Activated T-cell treated with anti-CD3 and anti-CD28 coated beads for 1 hour (primary cell): ENCODE data around the gene SPAG7.

ENCODE experiments used
- DNase-seq: peaks from one replicate; pipeline ENCODE4 v3.0.0-alpha.2; 2020; ENCODE audit warnings: low read depth

The SPAG7 gene

GRCh38 chr17:4950075-4950745 lies 17.4 kb downstream of the SPAG7 start:
- DNase-seq: peak; percentile 52

GRCh38 chr17:4949321-4950074 lies 18.1 kb downstream of the SPAG7 start:
- DNase-seq: peak; percentile 61

GRCh38 chr17:4948931-4949320 lies 18.7 kb downstream of the SPAG7 start:
- DNase-seq: peak; percentile 47

GRCh38 chr17:4948166-4948930 lies 19.3 kb downstream of the SPAG7 start, which contains the start of gene PFN1:
PFN1 (minus strand) TSS chr17:4948530; CDS start chr17:4948394, 136 bp downstream.
- peak; percentile 87 for DNase-seq

- DNase-seq: peak; percentile 60
These were observed 20.0 kb downstream of the SPAG7 start for GRCh38 chr17:4947411-4948165.

GRCh38 chr17:4947010-4947410 lies 20.6 kb downstream of the SPAG7 start:
- no peak for DNase-seq

- no peak for DNase-seq
These were observed 21.2 kb downstream of the SPAG7 start for GRCh38 chr17:4946312-4946976.

- DNase-seq: no peak
These were observed 21.7 kb downstream of the SPAG7 start for GRCh38 chr17:4945944-4946280.

GRCh38 chr17:4945176-4945943 lies 22.3 kb downstream of the SPAG7 start:
- peak; percentile 68 for DNase-seq

GRCh38 chr17:4944554-4945175 lies 23.0 kb downstream of the SPAG7 start:
- no peak for DNase-seq

- DNase-seq: no peak
These were observed 23.5 kb downstream of the SPAG7 start for GRCh38 chr17:4944163-4944553.

GRCh38 chr17:4942760-4943508 lies 24.7 kb downstream of the SPAG7 start:
- no peak for DNase-seq

- no peak for DNase-seq
These were observed 26.4 kb downstream of the SPAG7 start for GRCh38 chr17:4941319-4941610.

- no peak for DNase-seq
These were observed 26.9 kb downstream of the SPAG7 start for GRCh38 chr17:4940555-4941318.

- DNase-seq: peak; percentile 87
These were observed 27.6 kb downstream of the SPAG7 start, which contains the start of the genes RNF167 and SLC25A11 for GRCh38 chr17:4939796-4940554. RNF167 (plus strand) TSS chr17:4940268; CDS start chr17:4940910, 642 bp downstream. SLC25A11 (minus strand) TSS chr17:4940046; CDS start chr17:4939910, 136 bp downstream.

GRCh38 chr17:4939546-4939795 lies 28.1 kb downstream of the SPAG7 start:
- DNase-seq: no peak

GRCh38 chr17:4938688-4939545 lies 28.7 kb downstream of the SPAG7 start:
- no peak for DNase-seq
